ENCODE results near the gene CTLA4.

- TF ChIP-seq CTCF (IDR thresholded peaks at IDR 0.05) = no peak
- no peak for TF ChIP-seq POLR2A (IDR thresholded peaks at IDR 0.05)
- no peak for TF ChIP-seq POLR2AphosphoS5 (IDR thresholded peaks at IDR 0.05)
Measured at GRCh38 chr2:203908797-203909185, 41.2 kb downstream of the CTLA4 start.
